Coronary artery (tissue), 2 donors: ENCODE results near the gene MCC.

ENCODE experiments used
- DNase-seq: peaks from one replicate; pipeline ENCODE4 v3.0.0-alpha.2; 2017; ENCODE audit warnings: low spot score
- H3K27ac ChIP-seq, 2 donors: fragments of 200-600 bp; sonication (generic); one replicate each; pipeline ENCODE4 v1.5.1; 2016 to 2019
- H3K4me3 ChIP-seq: fragments of 200-600 bp; sonication (generic); 2 replicates; pipeline ENCODE4 v1.5.1; 2016; ENCODE audit warnings: mild to moderate bottlenecking, moderate library complexity
- CTCF ChIP-seq: fragments of 200-600 bp; sonication (generic); IDR thresholded peaks from one replicate; pipeline ENCODE4 v1.5.1; 2019; ENCODE audit warnings: antibody characterized with exemption

Gene MCC

GRCh38 chr5:113151641-113152379, 336.4 kb downstream of the MCC start:
- Histone ChIP-seq H3K27ac (no peak overlapping the region), H3K4me3 (no peak overlapping the region)
- no peak for TF ChIP-seq CTCF
- DNase-seq = no peak

DNA sequence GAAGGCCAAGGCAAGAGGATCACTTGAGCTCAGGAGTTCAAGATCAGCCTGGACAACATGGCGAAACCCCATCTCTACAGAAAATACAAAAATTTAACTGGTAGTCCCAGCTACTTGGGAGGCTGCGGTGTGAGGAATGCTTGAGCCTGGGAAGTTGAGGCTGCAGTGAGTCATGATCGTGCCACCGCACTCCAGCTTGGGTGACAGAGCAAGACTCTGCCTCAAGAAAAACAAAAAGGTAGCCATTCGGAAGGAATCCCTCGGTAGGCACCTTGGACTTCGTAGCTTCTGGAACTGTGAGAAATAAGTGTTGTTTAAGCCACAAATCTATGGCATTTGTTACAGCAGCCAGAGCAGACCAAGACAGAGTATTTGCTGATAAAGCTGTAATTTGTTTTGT, 337.4 kb downstream of the MCC start:
- Histone ChIP-seq H3K4me3 (no peak overlapping the region), H3K27ac (no peak overlapping the region)
- no peak for TF ChIP-seq CTCF
- no peak for DNase-seq

DNA sequence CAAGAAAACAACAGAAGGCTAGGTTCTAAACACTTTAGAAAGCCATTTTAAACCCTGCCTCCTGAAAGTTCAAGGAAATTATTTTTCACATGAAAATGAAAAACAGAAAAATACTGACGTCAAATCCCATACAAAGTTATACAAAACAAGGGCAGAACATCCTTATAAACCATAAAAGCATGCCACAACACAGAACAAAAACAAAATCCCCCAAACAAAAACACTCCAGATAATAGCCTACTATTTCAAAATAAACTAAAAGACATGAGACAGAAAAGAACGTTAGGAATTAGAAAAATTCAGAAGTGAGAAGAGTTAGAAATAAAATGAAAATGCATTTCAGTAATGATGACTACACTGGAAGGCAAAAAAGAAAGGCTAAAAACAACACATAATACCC, 338.0 kb downstream of the MCC start:
- DNase-seq = no peak
- H3K27ac ChIP-seq = no peak overlapping the region
- no peak overlapping the region for H3K4me3 ChIP-seq
- TF ChIP-seq CTCF = no peak

- Histone ChIP-seq H3K27ac (no peak overlapping the region), H3K4me3 (no peak overlapping the region)
- no peak for DNase-seq
- no peak for TF ChIP-seq CTCF
These were observed 340.7 kb downstream of the MCC start for GRCh38 chr5:113147537-113147936.

- H3K4me3 ChIP-seq = no peak overlapping the region
- no peak overlapping the region for H3K27ac ChIP-seq
- no peak for DNase-seq
- TF ChIP-seq CTCF = no peak
These were observed 341.1 kb downstream of the MCC start for GRCh38 chr5:113147101-113147508.

- no peak overlapping the region for H3K27ac ChIP-seq
- TF ChIP-seq CTCF = no peak
- no peak for DNase-seq
- H3K4me3 ChIP-seq = no peak overlapping the region
These were observed 342.4 kb downstream of the MCC start for GRCh38 chr5:113145757-113146387.

DNA sequence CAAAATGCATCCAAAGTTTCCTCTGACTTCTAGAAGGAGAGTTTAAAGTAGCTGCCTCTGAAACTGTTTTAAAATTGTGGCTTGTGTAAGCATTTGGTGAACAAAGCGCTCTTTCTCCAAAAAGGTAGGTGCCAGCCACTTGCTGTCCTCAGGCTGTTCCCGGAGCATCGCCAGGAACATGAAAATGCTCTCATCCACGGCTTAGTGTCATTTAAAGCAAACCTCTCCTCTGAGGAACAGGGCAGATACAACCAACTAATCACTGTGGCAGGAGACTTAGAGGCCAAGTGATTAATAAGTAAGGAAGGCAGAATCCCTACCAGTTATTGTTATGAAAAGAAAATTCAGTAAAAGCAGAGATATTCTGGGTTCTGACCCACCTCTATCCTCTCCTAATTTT, 346.1 kb downstream of the MCC start:
- no peak overlapping the region for H3K27ac ChIP-seq
- no peak for DNase-seq
- TF ChIP-seq CTCF = no peak

More for the DNA sequence above, 346.1 kb downstream of the MCC start:
- no peak overlapping the region for H3K4me3 ChIP-seq
